Ovary (tissue), 9 donors: Measurements from ENCODE around the gene ESYT2. TPM values are rescaled to one million over a fixed set of nuclear protein-coding genes. Genes with fewer than 3 reads are reported as not detected.
A peak's percentile ranks its signal among the peaks of the same experiment; 100 is the strongest.

Experiments used
- DNase-seq, 5 donors: peaks; one replicate each; pipeline ENCODE4 v3.0.0-alpha.2; 2019 to 2020
- H3K27ac ChIP-seq, 2 donors: fragments of 200-600 bp; one replicate each; pipeline versions ENCODE4 v1.5.1 to v1.8.0; 2019 to 2022
- H3K27me3 ChIP-seq: fragments of 200-600 bp; one replicate; pipeline ENCODE4 v1.8.0; 2022
- H3K36me3 ChIP-seq: fragments of 200-600 bp; sonication (generic); one replicate; pipeline ENCODE4 v1.5.1; 2019
- H3K4me1 ChIP-seq: one replicate; pipeline ENCODE4 v1.8.1; 2013; ENCODE audit warnings: mild to moderate bottlenecking, moderate library complexity; ENCODE audit not compliant: insufficient read depth
- H3K4me3 ChIP-seq: fragments of 200-600 bp; sonication (generic); one replicate; pipeline ENCODE4 v1.5.1; 2017
- H3K9me3 ChIP-seq, 2 donors: fragments of 200-600 bp in 1 of 2; sonication (generic) in 1 of 2; one replicate each; pipeline versions ENCODE4 v1.5.1 to v1.8.1; 2013 to 2019; ENCODE audit warnings: mild to moderate bottlenecking in 1 of 2, moderate library complexity in 1 of 2
- EP300 ChIP-seq: sonication (generic); formaldehyde crosslinking; IDR thresholded peaks from one replicate; pipeline ENCODE4 v1.6.1; 2017; ENCODE audit warnings: antibody characterized with exemption
- POLR2A ChIP-seq: fragments of 450-650 bp; IDR thresholded peaks from one replicate; pipeline ENCODE4 v1.6.1; 2017; ENCODE audit warnings: antibody characterized with exemption, mild to moderate bottlenecking, moderate library complexity
- WGBS, 3 donors: extraction: QIAGEN DNeasy Blood & Tissue Kit in 1 of 3; methylation state at CpG; one replicate each; pipeline versions ENCODE4 v1.1.5 to v1.1.7; 2013 to 2017; 5-methylcytosine and 5-hydroxymethylcytosine counted together
- intact Hi-C, 4 donors: fragments of 100-400 bp; cut with DNase I; formaldehyde crosslinking; loops; one replicate each; pipeline versions ENCODE4 v1.11.0 to v1.15.1; 2022 to 2023
- polyA plus RNA-seq, 2 donors: library from polyadenylated mRNA; stranded (reverse); fragments of 200-250 nt in 1 of 2; fragments of 350-450 nt in 1 of 2; fragmentation: Illumina TruSeq in 1 of 2; extraction: RNeasy Lipid Tissue Mini Kit (QIAGEN cat#74804) in 1 of 2; gene quantifications; one replicate each; pipeline ENCODE4 v1.2.3, GENCODE V29; 2013 to 2014
- total RNA-seq, 7 donors: library from RNA; depleted of rRNA in 2 of 7; stranded (reverse); fragments of >200 nt in 2 of 7; fragmentation: NEBNext Ultra II Directional in 3 of 7; extraction: Animal tissue kit (Norgen Biotek cat#: 25700) in 3 of 7; gene quantifications; one replicate each; pipeline versions ENCODE4 v1.1.0 to v1.2.4, GENCODE V29; 2016 to 2023
- TF ChIP-seq, protein P1 (sequence below), 3 donors: fragments of 450-650 bp in 2 of 3; fragments of 200-600 bp in 1 of 3; IDR thresholded peaks; one replicate each; pipeline versions ENCODE4 v1.5.1 to v1.8.0; 2016 to 2022; ENCODE audit warnings: antibody characterized with exemption in 3 of 3, mild to moderate bottlenecking in 1 of 3
- donor health status: DM: no; HTN: no; CAD: no; lungs with moderate emphysema.
- donor health status: DM: no; HTN: no; CAD: no.
- donor health status: Bipolar disorder and iron deficiency.
- donor health status: DM: yes; HTN: yes; CAD: no.
- donor health status: DM: no; HTN: no; CAD: no.
- donor health status: DM: yes; HTN: yes; CAD: no.

ESYT2 gene
- total and polyA plus RNA-seq, 9 donors, result 42.7 to 147 (median 91.6) TPM

DNA sequence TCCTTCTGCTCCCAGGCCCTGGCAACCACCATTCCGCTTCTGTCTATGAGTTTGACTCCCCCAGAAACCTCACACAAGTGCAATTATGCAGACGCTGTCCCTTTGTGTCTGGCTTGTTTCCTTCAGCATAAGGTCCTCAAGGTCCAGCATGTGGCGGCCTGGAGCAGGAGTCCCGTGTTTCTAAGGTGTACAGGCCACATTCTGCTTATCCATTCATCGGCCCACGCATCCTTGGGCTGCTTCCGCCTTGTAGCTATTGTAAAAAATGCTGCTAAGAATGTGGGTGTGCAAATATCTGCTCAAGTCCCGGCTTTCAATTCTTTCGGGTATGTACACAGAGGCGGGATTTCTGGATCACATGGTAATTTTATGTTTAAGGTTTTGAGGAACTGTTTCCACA is 38.2 kb downstream of the ESYT2 start:
- Histone ChIP-seq H3K4me1 (peaks cover 4% of the 10 kb centered on the region), H3K36me3 (no peaks in the 10 kb centered on the region), H3K27me3 (no peaks in the 10 kb centered on the region), H3K27ac (no peak overlapping the region), H3K9me3 (no peaks in the 10 kb centered on the region), H3K4me3 (no peak overlapping the region)
- 85 to 92% (median 88%) methylated on average over 10 of the region's 10 CpGs for WGBS, 3 donors
- DNase-seq, result no peak
- TF ChIP-seq EP300, result no peak
- TF ChIP-seq, protein P1, sequence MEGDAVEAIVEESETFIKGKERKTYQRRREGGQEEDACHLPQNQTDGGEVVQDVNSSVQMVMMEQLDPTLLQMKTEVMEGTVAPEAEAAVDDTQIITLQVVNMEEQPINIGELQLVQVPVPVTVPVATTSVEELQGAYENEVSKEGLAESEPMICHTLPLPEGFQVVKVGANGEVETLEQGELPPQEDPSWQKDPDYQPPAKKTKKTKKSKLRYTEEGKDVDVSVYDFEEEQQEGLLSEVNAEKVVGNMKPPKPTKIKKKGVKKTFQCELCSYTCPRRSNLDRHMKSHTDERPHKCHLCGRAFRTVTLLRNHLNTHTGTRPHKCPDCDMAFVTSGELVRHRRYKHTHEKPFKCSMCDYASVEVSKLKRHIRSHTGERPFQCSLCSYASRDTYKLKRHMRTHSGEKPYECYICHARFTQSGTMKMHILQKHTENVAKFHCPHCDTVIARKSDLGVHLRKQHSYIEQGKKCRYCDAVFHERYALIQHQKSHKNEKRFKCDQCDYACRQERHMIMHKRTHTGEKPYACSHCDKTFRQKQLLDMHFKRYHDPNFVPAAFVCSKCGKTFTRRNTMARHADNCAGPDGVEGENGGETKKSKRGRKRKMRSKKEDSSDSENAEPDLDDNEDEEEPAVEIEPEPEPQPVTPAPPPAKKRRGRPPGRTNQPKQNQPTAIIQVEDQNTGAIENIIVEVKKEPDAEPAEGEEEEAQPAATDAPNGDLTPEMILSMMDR (IDR thresholded peaks at IDR 0.05), result no peak
- no peak for TF ChIP-seq POLR2A
- intact Hi-C loops, result no loop called here

DNA sequence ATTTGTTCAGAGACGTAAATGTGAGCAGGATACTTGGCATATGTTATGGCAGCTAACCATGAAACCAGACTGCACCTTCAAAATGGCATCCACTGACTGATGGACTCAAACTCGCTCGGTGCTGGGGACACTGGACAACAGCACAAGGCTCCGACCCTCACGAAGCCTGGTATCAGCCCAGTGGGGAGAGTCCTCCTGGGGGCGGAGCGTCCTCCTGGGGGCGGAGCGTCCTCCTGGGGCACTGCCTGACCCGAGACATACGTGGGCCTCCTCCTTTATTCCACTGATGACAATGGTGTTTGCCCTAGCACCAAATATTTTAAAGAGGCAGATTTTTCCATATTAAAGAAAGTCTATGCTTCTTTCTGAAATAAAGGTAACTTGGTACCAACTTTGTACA is 39.5 kb downstream of the ESYT2 start:
- H3K9me3 ChIP-seq, result no peaks in the 10 kb centered on the region
- no peak overlapping the region for H3K4me3 ChIP-seq
- DNase-seq, result no peak
- WGBS, 3 donors, result 89 to 92% (median 90%) methylated on average over 11 of the region's 11 CpGs
- TF ChIP-seq POLR2A, result no peak
- TF ChIP-seq EP300, result no peak
- TF ChIP-seq, protein P1 (IDR thresholded peaks at IDR 0.05), result no peak
- no peak overlapping the region for H3K27ac ChIP-seq
- H3K36me3 ChIP-seq, result no peaks in the 10 kb centered on the region
- H3K27me3 ChIP-seq, result no peaks in the 10 kb centered on the region
- intact Hi-C loops, result no loop called here
- H3K4me1 ChIP-seq, result peaks cover 4% of the 10 kb centered on the region

DNA sequence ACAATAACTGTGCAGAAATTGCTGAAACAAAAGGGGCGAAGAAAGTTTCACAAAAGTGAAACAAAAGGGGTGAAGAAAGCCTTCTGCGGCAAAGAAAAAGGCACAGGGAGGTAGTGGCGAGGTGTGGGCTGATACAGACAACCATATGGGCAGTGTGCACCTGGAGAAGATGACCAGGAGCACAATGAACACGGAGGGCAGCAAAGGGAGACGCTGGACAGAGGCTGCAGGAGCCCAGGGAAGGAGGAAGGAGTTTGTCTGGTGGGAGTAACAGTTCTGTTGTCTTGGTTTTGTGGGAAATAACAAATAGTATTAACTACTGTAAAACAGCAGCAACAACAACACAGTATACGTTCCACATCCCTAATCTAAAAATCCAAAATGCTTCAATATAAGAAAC is 42.4 kb downstream of the ESYT2 start:
- intact Hi-C loops, result no loop called here
- H3K27ac ChIP-seq, result peak overlapping the region in 1 of 2 donors; percentile 22
- no peaks in the 10 kb centered on the region for H3K36me3 ChIP-seq
- 69 to 76% (median 70%) methylated on average over 6 of the region's 6 CpGs for WGBS, 3 donors
- no peaks in the 10 kb centered on the region for H3K9me3 ChIP-seq
- H3K4me3 ChIP-seq, result no peak overlapping the region
- no peak for DNase-seq
- TF ChIP-seq POLR2A, result no peak
- TF ChIP-seq, protein P1 (IDR thresholded peaks at IDR 0.05), result no peak
- TF ChIP-seq EP300, result no peak
- H3K27me3 ChIP-seq, result no peaks in the 10 kb centered on the region
- H3K4me1 ChIP-seq, result peaks cover 10% of the 10 kb centered on the region

DNA sequence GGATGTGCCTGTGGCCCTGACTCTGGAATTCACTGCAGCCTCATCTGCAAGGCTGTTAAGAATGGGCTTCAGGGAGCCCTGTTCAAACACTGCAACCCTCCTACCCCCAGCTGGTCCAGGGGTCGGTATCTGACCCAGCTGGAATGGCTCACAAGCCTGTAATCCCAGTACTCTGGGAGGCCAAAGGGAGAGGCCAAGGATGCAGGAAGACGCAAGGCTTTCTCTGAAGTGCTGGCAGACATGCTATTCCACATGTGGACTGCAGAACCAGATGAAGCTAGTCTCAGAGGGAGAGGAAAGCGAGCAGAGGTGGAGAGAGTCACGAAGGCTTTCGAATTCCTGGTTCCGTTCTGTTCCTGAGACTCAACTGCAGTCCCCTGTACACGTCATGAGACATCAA is 45.0 kb downstream of the ESYT2 start:
- Histone ChIP-seq H3K27ac (peak overlapping the region in 1 of 2 donors; percentile 5), H3K36me3 (no peaks in the 10 kb centered on the region), H3K4me3 (no peak overlapping the region), H3K27me3 (no peaks in the 10 kb centered on the region), H3K9me3 (no peaks in the 10 kb centered on the region), H3K4me1 (peaks cover 14% of the 10 kb centered on the region)
- intact Hi-C loops, result loop anchor here in 1 of 4 donors (2.0 kb wide), 1 partner anchor 45 kb away; the partner anchor contains the start of gene ESYT2
- WGBS, 3 donors, result 35 to 57% (median 39%) methylated on average over 7 of the region's 7 CpGs
- DNase-seq, result peak in 2 of 5 donors; percentile 35 to 51
- TF ChIP-seq POLR2A (no peak), EP300 (no peak)
- TF ChIP-seq, protein P1 (IDR thresholded peaks at IDR 0.05), result no peak
